SKM-1 (cell line): Measurements from ENCODE around the gene SYT13.
"Not testable (repeated sequence)": the region's sequence is repeated elsewhere in the genome, so short reads cannot be mapped to it uniquely, and the experiment has no call there.

Experiments used
- DNase-seq: peaks from one replicate; lab custom pipeline; 2025; ENCODE audit not compliant: unreplicated experiment; lab: John Stamatoyannopoulos, UW

The SYT13 gene

DNA sequence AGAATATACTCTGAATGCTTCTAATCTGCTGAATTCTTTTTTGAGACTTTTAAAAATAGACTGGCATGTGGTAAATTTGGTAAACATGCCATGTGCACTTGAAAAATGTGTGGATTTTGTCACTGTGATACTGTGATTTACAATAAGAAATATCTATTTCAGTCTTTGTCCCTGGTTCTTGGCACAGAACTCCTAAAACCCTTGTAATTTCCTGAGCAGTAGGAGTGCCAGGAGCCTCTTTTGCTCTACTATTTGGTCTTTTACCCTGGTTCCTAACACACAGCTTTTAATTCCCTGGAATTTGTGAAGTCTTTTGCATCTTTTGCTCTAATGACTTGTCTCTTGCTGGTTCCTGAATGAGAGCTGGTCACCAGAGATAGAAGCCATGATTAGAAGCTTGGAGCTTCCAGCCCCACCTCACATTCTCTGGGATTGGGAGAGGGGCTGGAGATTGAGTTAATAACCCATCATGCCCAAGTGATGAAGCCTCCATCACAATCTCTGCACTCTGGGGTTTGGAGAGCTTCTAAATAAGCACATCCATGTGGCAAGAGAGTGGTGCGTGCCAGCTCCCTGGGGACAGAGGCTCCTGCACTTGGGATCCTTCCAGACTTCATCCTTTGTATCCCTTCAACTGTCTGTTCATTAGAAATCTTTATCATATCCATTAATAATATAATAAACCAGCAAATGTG lies 27.2 kb upstream of the SYT13 start:
- no peak for DNase-seq

GRCh38 chr11:45305874-45306623 lies 19.9 kb upstream of the SYT13 start:
- DNase-seq, result no peak

DNA sequence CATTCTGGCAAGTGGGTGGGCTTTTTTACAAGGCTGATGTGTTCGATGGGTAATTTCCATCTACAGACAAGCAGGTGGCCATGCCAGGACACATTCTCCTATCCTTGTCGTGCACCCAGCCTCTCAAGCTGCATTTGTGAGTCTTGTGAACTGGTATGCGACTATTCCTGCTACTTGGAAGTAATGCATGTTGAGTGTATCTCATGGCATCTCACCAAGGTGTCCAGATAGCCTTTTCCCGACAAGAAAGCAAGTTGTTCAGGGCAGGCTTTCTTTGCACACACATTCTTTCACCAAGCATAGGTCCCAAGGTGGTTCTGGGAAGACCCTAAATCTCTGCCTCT lies 18.8 kb upstream of the SYT13 start:
- no peak for DNase-seq

DNA sequence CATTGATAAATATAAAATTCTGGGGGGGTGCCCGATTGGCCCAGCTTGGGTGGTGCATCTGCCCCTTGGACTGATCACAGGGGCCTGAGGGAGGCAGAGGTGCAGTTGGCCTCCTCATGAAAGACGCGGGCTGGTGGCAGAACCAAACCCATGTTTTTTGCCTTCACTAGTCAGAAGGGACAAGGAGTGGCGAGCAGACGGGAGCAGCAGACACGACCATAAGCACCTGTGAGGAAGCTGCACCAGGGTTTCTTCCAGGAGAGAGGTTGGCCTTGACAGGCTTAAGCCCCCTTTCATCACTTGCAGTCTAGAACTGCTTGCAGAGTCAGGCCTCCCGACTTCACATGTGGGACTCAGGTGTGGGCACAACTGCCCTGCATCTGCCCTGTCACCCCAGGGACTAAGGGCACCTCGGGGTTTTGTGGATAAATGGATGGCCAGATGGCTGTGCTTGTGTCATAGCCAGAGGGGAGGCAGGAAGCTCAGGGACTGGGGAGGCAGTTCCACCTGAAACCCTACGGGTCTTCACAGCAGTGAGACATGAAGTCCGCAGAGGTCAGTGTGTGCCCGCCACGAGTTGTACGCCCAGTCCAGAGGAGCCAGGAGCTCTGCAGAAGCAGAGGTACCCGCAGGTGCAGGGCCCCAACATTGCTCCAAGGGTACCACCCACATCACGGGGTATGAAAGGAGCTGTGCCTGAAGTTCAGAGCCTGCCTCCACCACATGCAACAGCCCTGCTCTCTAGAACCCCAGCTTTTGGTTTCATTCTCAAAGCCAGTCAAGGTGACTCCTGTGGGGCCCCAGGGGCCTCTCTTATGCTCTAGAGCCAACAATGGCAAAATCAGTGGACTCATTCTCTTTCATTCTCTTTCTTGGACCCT lies 18.2 kb upstream of the SYT13 start:
- DNase-seq, result no peak

GRCh38 chr11:45303316-45303715 lies 17.2 kb upstream of the SYT13 start:
- no peak for DNase-seq

- no peak for DNase-seq
Observed at GRCh38 chr11:45301537-45302246, 15.6 kb upstream of the SYT13 start.

DNA sequence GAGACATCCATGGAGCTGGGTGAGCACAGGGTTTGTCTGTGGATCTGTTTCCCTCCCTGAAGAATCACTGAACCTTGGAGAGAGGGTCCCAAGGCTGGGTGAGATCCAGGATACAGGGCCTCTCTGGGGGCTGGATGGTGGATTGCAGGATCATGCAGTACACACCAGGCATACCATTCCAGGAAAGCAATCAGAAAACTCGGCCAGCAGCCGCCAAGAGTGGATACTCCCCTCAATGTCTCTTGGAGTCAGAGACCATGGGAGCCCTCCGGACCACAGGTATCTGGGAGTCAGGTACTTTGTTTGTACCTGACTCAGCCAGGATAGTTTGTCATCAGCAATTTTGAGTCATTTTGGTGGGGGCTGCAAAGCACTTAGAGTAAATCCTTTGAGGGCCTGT lies 14.6 kb upstream of the SYT13 start:
- no peak for DNase-seq

DNA sequence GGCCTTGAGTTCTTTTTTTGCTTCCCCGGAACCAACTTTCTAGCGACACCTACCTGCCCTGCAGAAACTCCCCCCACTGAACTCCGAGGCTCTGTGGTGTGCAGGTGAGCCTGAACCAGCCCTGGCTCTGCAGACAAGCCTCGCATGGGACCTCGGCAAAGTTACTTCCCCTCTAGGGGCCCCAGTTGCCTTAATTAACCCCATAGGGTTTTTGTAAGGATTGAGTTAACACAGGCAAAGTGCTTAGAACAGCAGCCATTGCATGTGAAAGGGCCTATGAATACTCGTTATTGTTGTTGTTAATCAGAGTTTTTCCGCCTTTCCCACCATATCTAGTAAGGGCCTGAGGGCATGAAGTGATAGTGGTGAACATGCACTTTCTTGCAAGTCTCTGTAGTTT lies 12.6 kb upstream of the SYT13 start:
- DNase-seq, result no peak

DNA sequence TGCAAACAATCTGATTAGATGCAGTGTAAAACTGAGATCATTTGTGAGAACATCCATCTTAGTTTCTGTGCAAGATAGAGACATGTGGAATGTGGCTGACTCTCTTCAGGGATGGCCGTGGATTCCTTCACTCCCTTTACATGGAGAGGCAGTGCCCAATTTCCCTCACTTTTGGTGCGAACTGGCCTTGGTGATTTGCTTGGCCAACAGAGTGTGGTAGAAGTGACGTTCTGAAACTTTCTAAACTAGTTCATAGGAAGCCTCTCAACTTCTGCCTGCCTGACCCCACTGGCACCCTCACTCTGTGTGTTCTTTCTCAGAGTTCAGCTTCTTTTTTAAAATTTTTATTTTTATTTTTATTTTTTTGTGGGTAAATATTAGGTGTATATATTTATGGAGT lies 9.9 kb upstream of the SYT13 start:
- DNase-seq, result no peak

GRCh38 chr11:45294499-45294898 lies 8.4 kb upstream of the SYT13 start:
- no peak for DNase-seq

DNA sequence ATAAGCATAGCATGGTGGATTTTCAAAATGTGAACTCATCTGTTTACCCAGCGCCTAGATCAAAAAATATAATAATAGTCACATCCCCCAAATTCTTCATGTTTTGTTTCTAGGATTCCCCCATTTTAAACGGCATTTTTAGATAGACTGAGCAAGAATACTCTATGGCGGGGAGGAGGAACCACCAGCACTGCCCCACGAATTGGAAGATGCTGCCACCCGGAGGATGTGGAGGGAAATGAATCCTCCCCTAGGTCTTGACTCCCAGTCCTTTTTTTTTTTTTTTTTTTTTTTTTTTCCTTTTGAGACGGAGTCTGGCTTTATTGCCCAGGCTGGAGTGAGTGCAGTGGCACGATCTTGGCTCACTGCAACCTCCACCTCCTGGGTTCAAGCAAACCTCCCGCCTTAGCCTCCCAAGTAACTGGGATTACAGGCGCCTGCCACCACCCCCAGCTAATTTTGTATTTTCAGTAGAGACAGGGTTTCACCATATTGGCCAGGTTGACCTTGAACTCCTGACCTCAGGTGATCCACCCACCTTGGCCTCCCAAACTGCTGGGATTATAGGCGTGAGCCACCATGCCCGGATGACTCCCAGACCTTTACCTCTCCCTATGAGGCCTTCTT lies 7.5 kb upstream of the SYT13 start:
- not testable (repeated sequence) for DNase-seq

- no peak for DNase-seq
Observed at GRCh38 chr11:45290586-45290985, 4.4 kb upstream of the SYT13 start.

DNA sequence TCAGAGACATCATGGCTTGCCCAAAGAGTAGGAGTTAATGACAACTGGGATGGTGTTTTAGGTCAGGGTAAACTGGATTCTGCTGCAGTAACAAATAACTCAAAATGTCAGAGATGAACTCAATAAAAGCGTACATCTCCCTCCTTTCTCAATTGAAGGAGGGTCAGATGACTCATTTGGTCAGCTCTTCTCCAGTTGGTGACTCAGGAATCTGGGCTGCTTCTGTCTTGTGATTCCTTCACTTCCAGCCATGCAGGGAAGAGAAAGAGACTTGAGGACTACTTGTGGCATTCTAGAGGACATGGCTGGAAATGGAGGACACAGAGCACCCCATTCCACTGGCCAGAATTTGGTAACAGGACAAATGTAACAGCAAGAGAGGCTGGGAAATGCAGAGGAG lies 3.2 kb upstream of the SYT13 start:
- no peak for DNase-seq

- DNase-seq, result no peak
Observed at GRCh38 chr11:45288339-45288738, 2.2 kb upstream of the SYT13 start.

- no peak for DNase-seq
Observed at GRCh38 chr11:45287316-45287903, 1.3 kb upstream of the SYT13 start.

- no peak for DNase-seq
Observed at GRCh38 chr11:45285250-45285828, 802 bp downstream of the SYT13 start.

DNA sequence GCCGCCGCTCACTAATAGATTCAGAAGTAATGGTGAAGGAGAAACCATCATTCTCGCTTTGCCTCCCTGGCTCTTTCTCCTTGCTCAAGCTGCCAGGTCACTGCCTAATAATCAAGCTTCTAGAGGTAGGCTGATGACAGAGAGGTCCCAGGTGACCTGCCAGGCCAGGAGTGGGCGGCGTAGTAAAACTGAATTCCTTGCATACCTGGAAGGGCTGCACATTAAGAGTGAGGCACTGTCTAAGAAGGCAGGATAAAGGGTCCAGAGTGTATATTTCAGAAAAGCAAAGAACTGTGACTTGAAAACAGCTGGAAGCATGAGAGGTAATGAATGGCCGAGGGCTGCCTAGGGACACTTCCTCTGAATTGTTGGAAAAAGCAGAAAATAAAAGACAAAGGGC lies 4.1 kb downstream of the SYT13 start:
- no peak for DNase-seq

DNA sequence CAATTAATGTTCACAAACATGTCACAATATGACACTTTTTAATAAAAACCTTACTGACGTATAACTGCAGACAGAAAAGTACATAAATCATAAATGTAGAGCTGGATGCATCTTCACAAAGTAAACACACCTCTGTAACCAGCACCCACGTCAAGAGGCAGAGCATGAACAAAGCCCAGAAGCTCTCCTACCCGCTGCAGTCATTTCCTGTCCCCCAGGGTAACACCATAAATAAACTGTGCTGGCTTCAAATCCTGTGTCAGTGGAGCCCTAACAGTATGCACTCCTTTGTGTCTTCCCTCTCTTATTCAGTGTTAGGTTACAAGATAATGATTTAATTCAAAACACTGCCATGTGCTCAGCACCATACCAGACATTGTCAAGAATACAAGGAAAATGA lies 5.7 kb downstream of the SYT13 start:
- DNase-seq, result no peak

DNA sequence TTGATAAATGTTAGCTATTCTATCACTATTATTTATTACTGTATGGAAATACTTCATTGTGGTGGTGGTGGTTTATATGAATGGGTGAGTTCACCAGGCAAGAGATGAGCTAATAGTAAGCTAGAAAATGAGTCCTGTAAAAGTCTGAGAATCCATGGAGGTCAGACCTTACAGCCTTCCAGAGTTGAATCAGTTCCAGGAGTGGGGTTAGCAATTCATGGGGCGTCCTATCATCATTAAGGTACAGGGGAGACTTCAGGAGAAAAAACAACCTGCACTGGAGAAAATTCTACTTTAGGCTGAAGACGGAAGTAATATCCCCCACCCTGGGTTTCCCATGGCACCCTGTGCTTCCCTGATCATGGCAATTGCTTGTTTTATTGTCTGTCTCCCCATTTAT lies 6.5 kb downstream of the SYT13 start:
- DNase-seq, result no peak

DNA sequence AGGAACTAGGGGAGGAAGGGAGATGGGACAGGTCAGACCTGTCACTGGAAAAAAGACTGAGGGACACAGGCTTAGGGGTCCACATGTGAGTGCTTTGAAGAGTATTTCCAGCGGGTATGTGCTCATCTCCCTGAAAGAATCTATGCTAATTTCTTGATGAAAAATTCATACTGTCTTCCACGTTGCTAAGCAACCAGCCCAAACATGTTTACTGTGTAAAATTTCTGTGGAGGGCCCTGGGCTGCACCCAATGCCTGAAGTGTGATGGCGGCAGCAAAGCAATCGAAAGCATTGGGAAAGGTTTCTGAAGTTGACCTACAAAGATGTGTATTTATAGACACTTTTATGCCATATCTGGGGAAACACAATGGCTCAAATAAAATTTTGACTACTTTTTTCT lies 7.4 kb downstream of the SYT13 start:
- no peak for DNase-seq
